OCI-LY1 (cell line): ENCODE results near the gene PIAS1.

Experiments used
- H2AFZ ChIP-seq: fragments of 200-600 bp; sonication (generic), shearing (Covaris generic); 2 replicates; pipeline ENCODE4 v1.6.0; 2014; ENCODE audit warnings: antibody characterized with exemption, mild to moderate bottlenecking, low read length
- H3F3A ChIP-seq: fragments of 200-600 bp; sonication (generic), shearing (Covaris generic); 2 replicates; pipeline ENCODE4 v1.6.0; 2014; ENCODE audit warnings: mild to moderate bottlenecking, antibody characterized with exemption, low read length, moderate library complexity; ENCODE audit not compliant: insufficient read depth
- H3K27ac ChIP-seq: fragments of 200-600 bp; sonication (generic); 2 replicates; pipeline ENCODE4 v1.5.1; 2014; ENCODE audit warnings: low read length, mixed run types, mild to moderate bottlenecking, low read depth; ENCODE audit not compliant: poor library complexity, severe bottlenecking
- H3K27me3 ChIP-seq: fragments of 200-600 bp; sonication (generic); 2 replicates; pipeline ENCODE4 v1.6.0; 2014; ENCODE audit warnings: antibody characterized with exemption, mild to moderate bottlenecking, low read length, moderate library complexity; ENCODE audit not compliant: insufficient read depth
- H3K36me3 ChIP-seq: fragments of 200-600 bp; sonication (generic); 2 replicates; pipeline ENCODE4 v1.6.1; 2014; ENCODE audit warnings: mild to moderate bottlenecking, antibody characterized with exemption, low read length, moderate library complexity, mixed read lengths; ENCODE audit not compliant: insufficient read depth
- H3K4me1 ChIP-seq: fragments of 200-600 bp; sonication (generic); 2 replicates; pipeline ENCODE4 v1.5.1; 2014; ENCODE audit warnings: mild to moderate bottlenecking, low read length, moderate library complexity; ENCODE audit not compliant: insufficient read depth, severe bottlenecking
- H3K4me2 ChIP-seq: fragments of 200-600 bp; sonication (generic), shearing (Covaris generic); 2 replicates; pipeline ENCODE4 v1.6.1; 2014; ENCODE audit warnings: low read length
- H3K4me3 ChIP-seq: fragments of 200-600 bp; sonication (generic); 2 replicates; pipeline ENCODE4 v1.5.1; 2014; ENCODE audit warnings: low read length, low read depth, mild to moderate bottlenecking, mixed read lengths; ENCODE audit not compliant: poor library complexity, severe bottlenecking
- H3K79me2 ChIP-seq: fragments of 200-600 bp; shearing (Covaris generic); 2 replicates; pipeline ENCODE4 v1.6.1; 2016; ENCODE audit warnings: mixed run types, low read length, mixed read lengths; ENCODE audit not compliant: insufficient read depth
- H3K9ac ChIP-seq: fragments of 200-600 bp; sonication (generic), shearing (Covaris generic); 2 replicates; pipeline ENCODE4 v1.6.1; 2014; ENCODE audit warnings: mild to moderate bottlenecking, low read length, mixed read lengths
- H3K9me2 ChIP-seq: fragments of 200-600 bp; sonication (generic), shearing (Covaris generic); 2 replicates; pipeline ENCODE4 v1.6.1; 2014; ENCODE audit warnings: low read depth, mild to moderate bottlenecking, low read length, mixed read lengths
- H3K9me3 ChIP-seq: fragments of 200-600 bp; shearing (Covaris generic); 2 replicates; pipeline ENCODE4 v1.6.1; 2014; ENCODE audit warnings: low read length, mixed read lengths
- H4K20me1 ChIP-seq: fragments of 200-600 bp; sonication (generic), shearing (Covaris generic); 2 replicates; pipeline ENCODE4 v1.6.0; 2016; ENCODE audit warnings: mild to moderate bottlenecking, low read length; ENCODE audit not compliant: insufficient read depth
- CTCF ChIP-seq: fragments of 200-600 bp; sonication (generic), shearing (Covaris generic); IDR thresholded peaks from 2 replicates; pipeline ENCODE4 v1.5.1; 2017; ENCODE audit warnings: mild to moderate bottlenecking, antibody characterized with exemption, low read length, moderate library complexity, mixed read lengths
- EZH2 ChIP-seq: fragments of 200-600 bp; sonication (generic), shearing (Covaris generic); IDR thresholded peaks from 2 replicates; pipeline ENCODE4 v1.8.0; 2017; ENCODE audit warnings: borderline replicate concordance, mixed run types, mild to moderate bottlenecking, antibody characterized with exemption, low read length, moderate library complexity, mixed read lengths

Gene PIAS1

GRCh38 chr15:68230157-68231100 is 176.3 kb downstream of the PIAS1 start:
- H3K4me3 ChIP-seq, result peak overlapping the region; percentile 77
- no peaks in the 10 kb centered on the region for H3K36me3 ChIP-seq
- H3K27ac ChIP-seq, result peak overlapping the region; percentile 45
- no peak overlapping the region for H2AFZ ChIP-seq
- no peaks in the 10 kb centered on the region for H3K9me2 ChIP-seq
- TF ChIP-seq EZH2, result no peak
- no peak for TF ChIP-seq CTCF
- no peaks in the 10 kb centered on the region for H3K9me3 ChIP-seq
- no peaks in the 10 kb centered on the region for H4K20me1 ChIP-seq
- peaks cover 33% of the 10 kb centered on the region for H3K4me1 ChIP-seq
- H3F3A ChIP-seq, result no peaks in the 10 kb centered on the region
- peak overlapping the region; percentile 73 for H3K4me2 ChIP-seq
- H3K27me3 ChIP-seq, result no peaks in the 10 kb centered on the region
- peak overlapping the region; percentile 83; the same call in 1 of the 2 replicates for H3K9ac ChIP-seq
- H3K79me2 ChIP-seq, result peaks cover 29% of the 10 kb centered on the region

GRCh38 chr15:68231102-68231818 is 177.1 kb downstream of the PIAS1 start:
- Histone ChIP-seq H3K27me3 (no peaks in the 10 kb centered on the region), H3K9me2 (no peaks in the 10 kb centered on the region), H3K4me3 (no peak overlapping the region), H3K9ac (no peak overlapping the region), H3K4me1 (peaks cover 25% of the 10 kb centered on the region), H3K27ac (no peak overlapping the region), H3F3A (no peaks in the 10 kb centered on the region), H2AFZ (no peak overlapping the region), H3K4me2 (no peak overlapping the region), H3K9me3 (no peaks in the 10 kb centered on the region), H3K79me2 (peaks cover 26% of the 10 kb centered on the region), H4K20me1 (no peaks in the 10 kb centered on the region), H3K36me3 (no peaks in the 10 kb centered on the region; the same call in 1 of the 2 replicates)
- TF ChIP-seq EZH2 (no peak), CTCF (no peak)

GRCh38 chr15:68232449-68232848 is 178.3 kb downstream of the PIAS1 start:
- Histone ChIP-seq H3K27me3 (no peaks in the 10 kb centered on the region), H3K9me3 (no peaks in the 10 kb centered on the region), H3K9me2 (no peaks in the 10 kb centered on the region), H3K9ac (no peak overlapping the region), H2AFZ (no peak overlapping the region), H3K79me2 (peaks cover 14% of the 10 kb centered on the region), H3F3A (no peaks in the 10 kb centered on the region), H3K27ac (no peak overlapping the region), H3K4me3 (no peak overlapping the region), H4K20me1 (no peaks in the 10 kb centered on the region), H3K36me3 (no peaks in the 10 kb centered on the region; the same call in 1 of the 2 replicates), H3K4me1 (peaks cover 19% of the 10 kb centered on the region), H3K4me2 (no peak overlapping the region)
- no peak for TF ChIP-seq EZH2
- TF ChIP-seq CTCF, result no peak
